GM21381 (cell line): ENCODE measurements around the gene PAQR5.
"Not testable (repeated sequence)": the region's sequence is repeated elsewhere in the genome, so short reads cannot be mapped to it uniquely, and the experiment has no call there.

ENCODE experiments used
- ATAC-seq: cut with Tn5 transposase; IDR thresholded peaks from one replicate; pipeline ENCODE4 v1.9.1; 2021; ENCODE audit warnings: mild to moderate bottlenecking, moderate library complexity; ENCODE audit not compliant: unreplicated experiment

PAQR5 gene

DNA sequence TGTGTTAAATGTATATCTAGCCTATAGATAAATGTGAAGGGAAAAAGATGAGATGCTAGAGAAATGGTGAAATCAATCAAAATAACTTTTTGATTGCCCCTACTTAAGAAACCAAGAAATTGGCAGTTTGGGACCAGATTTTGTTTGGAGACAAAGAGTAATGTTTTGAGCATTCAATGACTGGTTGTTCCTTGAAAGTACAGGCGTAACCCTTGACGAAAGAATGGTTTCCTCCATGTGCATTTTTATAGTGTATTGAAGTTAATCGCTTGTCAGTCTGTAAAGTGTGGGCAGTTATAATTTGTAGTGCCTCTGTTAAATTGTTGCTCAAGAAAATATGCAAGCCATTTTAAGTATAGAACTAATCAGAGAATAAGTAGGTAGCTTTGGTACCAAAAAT, 116.7 kb downstream of the PAQR5 start:
- ATAC-seq = no peak

DNA sequence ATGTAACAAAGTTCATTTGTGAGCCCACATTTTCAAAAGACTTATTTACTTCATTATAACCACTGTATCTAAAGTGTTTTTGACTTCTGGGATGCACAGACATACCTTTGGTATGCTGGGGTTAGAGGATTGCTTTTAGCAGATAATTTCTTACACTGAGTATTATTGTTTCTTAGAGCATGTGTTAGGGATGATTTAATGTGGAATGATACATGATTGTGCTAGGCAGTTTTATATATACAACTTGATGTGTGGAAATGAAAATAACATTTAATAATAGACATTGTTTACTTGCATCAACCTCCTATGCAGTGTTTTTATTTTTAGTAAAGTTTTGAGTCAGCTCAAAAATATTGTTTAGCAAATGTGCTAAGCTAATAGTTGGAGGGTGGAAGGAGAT, 118.9 kb downstream of the PAQR5 start:
- no peak for ATAC-seq

DNA sequence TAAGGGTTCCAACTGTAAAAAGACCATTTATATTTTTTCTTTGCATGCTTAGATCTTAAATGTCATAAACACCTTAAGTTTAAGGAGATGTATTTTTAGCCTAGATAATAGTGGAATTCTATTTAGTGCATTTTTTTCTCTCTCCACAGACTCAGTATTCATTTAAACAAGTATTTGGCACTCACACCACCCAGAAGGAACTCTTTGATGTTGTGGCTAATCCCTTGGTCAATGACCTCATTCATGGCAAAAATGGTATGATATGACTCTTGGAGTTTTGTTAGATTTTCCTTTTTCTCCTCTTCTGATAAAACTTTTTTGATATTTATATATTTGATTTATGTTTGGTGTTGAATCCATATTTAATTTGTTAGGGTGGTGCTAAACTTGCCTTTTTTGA, 122.8 kb downstream of the PAQR5 start:
- ATAC-seq = no peak

- ATAC-seq = no peak
Measured at GRCh38 chr15:69422336-69422895, 123.7 kb downstream of the PAQR5 start.

DNA sequence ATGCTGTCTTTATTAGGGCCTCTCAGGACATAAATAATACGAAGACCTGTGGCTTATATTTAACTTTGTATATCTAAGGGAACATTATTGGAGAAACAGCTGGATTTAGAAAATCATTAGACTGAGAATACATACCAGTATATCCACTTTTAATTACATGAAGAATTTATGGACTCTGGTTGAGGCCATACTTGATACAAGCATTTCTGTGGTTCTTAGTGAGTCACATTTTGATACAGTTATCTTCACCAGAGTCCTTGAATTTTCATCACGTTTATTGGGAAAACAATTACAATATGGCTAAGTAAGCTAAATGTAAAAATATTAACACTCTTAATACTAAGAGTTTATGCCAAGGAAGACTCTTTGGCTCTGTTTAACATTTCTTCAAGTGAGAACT, 125.3 kb downstream of the PAQR5 start:
- ATAC-seq = no peak

DNA sequence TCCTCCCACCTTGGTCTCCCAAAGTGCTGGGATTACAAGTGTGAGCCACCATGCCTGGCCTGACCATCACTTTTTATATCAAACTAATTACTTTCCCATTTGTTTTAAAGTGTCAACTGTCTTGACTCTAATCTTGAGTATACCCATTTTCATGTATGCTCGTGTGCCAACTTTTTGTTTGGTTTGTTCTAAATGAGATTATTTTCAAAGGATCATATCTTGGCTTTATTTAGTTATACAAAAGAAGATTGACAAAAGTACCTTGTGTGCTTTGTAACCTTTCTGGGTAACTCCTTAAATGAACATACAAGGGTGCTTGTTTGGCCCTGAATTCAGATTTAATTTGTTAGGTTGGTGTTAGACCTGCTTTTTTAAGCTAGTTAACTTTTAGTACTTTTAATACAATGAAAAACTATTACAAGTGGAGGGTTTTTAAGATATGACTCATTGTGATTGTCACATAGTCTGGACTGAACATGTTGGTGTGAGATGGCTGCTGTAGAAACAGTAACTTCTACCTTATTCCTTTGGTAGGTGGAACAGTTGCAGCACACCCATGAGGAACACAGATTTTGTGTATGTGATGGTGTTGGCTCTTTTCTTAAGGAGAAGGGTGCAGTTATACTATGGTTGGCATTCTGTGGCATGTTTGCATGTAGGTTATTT, 126.2 kb downstream of the PAQR5 start:
- no peak for ATAC-seq

DNA sequence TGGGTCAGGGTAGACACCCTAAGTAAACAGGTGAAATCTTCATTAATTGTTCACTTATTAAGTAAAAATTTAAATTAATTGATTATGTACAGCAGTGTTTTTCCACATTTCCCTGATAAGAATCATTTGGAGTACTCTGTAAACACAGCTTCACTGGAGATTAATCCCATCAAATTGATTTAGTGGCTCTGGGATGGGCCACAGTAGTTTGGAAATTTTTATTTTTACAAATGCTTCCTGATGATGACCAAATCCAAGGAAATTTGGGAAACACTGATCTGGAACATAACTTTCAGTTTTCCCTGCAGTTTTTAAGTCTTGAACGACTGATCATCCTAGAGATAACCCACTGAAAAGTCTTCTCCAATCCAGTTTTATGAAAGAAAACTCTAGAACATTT, 135.1 kb downstream of the PAQR5 start:
- ATAC-seq = no peak

- ATAC-seq = no peak
Measured at GRCh38 chr15:69434238-69434637, 135.5 kb downstream of the PAQR5 start.

DNA sequence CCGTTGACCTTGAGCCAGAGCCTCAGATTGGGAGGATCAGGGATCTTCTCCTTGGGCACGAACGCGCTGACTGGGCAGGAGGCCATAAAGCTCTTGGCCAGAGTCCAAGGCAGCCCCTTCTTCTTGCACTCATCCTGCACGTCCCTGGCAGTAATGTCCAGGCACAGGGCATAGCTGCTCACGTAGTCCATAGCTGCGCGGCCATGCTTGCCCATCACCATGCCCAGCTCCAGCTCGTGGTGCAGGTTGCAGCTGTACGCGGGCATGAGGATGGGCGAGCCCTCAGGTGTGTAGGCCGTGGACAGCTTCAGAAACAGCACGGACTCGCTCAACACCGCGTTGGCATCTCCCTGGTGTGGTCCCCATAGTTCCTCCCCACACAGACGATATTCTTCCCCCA, 136.0 kb downstream of the PAQR5 start:
- no peak for ATAC-seq

DNA sequence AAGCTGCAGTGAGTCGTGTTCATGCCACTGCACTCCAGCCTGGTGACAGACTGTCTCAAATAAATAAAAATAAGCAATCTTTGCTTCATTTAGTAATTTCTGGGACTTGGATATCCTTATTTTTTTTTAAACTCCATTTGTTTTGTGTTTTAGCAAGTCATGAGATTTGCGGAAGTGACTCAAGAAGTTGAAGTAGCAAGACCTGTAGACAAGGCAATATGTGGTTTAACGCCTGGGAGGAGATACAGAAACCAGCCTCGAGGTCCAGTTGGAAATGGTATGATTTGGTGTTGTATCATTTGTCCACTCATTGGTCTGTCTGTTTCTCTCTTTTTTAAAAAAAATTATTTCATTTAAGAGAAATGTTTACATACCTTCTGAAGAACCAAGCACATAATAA, 137.3 kb downstream of the PAQR5 start:
- no peak for ATAC-seq

DNA sequence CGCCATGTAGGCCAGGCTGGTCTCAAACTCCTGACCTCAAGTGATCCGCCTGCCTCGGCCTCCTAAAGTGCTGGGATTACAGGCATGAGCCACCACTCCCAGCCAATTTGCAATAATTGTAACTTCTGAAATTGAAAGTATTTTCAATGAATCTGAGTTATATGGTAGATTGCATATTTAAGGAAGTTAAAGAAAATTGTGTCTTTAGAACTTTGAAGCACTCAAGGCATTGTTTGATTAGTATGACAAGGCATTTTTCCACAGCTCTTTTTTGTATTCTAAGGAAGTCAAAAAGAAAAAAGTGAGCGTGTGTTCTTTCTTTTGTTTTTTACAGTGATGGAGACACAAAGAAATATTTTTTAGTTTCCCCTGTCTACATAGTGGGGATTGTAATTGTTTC, 138.2 kb downstream of the PAQR5 start:
- ATAC-seq = no peak

DNA sequence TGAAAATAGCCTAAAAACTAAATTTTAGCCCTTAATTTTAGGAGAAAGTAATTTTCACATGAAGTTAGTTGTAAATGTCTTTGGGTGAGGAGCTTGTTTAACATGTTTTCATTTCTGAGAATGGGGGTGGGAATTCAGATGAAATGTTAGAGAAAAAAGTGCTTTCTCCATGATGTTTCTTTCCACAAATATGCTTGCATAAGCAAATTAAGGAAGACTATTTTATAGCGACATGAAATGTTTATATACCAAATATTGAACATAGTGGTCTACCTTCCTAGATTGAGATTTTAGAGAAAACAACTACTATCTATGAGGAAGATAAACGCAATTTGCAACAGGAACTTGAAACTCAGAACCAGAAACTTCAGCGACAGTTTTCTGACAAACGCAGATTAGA, 140.9 kb downstream of the PAQR5 start:
- ATAC-seq = no peak

- ATAC-seq = no peak
Measured at GRCh38 chr15:69443032-69443611, 144.4 kb downstream of the PAQR5 start.

DNA sequence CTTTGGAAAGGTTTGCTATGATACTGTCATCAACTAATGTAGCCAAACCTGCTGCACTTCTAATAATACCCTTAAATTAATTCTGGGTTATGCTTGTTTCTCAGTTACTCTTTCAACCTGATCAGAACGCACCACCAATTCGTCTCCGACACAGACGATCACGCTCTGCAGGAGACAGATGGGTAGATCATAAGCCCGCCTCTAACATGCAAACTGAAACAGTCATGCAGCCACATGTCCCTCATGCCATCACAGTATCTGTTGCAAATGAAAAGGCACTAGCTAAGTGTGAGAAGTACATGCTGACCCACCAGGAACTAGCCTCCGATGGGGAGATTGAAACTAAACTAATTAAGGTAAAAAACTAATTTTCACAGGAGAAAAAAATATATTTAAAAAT, 146.0 kb downstream of the PAQR5 start:
- no peak for ATAC-seq

DNA sequence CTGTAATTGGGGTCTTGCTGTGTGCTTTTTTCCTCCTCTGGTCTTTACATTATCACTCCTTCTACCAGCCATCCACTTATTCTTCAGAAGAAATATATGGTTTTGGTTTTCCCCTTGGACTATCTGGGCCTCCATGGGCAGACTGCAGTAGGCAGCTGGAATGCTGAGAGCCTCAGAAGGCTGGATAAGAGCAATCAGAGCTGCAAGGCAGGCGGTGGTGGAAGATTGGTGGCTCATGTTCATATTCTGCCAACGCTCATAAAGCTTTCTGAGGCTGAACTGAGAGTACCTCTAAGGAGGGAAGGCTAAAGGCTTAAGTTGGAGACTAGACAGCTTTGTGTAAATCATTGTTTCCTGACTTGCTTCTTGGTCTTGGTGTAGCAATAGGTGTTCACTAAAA, 148.2 kb downstream of the PAQR5 start:
- no peak for ATAC-seq

DNA sequence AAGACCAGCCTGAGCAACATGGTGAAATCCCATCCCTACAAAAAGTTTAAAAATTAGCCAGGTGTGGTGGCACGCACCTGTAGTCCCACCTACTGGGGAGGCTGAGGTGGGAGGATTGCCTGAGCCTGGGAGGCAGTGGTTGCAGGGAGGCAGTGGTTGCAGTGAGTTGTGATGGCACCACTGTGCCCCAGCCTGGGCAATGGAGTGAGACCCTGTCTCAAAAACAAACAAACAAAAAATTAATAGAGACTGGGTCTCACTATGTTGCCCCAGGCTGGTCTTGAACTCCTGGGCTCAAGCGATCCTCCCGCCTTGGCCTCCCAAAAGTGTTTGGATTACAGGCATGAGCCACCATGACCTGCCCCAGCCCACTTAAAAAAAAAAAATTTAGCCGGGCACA, 151.5 kb downstream of the PAQR5 start:
- ATAC-seq = not testable (repeated sequence)

- no peak for ATAC-seq
Measured at GRCh38 chr15:69450968-69451695, 152.4 kb downstream of the PAQR5 start.

GRCh38 chr15:69451951-69452691, 153.4 kb downstream of the PAQR5 start:
- ATAC-seq = peak; percentile 30

DNA sequence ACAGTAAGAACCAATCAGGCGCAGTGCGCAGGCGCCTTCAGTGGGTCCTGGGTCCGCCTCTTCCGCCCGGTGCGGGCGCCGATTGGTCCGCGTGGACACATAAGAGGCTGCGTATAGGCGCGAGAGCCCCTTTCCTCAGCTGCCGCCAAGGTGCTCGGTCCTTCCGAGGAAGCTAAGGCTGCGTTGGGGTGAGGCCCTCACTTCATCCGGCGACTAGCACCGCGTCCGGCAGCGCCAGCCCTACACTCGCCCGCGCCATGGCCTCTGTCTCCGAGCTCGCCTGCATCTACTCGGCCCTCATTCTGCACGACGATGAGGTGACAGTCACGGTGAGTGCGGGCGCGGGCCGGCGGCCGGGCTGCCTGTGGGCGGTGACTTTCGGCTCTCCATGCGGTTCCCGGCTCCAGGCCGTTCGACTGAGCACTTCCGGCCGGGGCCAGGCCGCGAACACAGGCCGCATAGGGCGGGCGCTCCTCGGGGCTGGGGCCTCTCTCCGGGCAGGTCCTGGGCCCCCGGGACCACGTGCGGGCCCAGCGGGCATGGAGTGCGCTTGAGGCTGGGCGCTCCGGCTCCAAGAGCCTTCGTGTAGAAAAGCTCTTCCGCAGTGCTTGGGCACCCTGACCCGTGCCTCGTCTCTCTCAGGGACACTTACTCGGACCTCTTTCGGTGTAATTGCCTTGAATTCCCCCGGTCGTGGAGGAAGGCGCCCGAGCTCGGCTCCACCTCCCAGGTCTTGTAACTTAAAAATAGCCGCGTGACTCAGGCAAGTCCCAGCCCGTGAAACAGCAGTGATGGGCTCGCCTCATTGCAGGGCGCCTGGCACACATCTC, 154.2 kb downstream of the PAQR5 start, which contains the start of gene RPLP1:
Gene RPLP1 (plus strand): TSS at position 127 of the 830 bp plus-strand sequence. CDS start 131 bp downstream, at position 258.
- peak; percentile 79 for ATAC-seq

DNA sequence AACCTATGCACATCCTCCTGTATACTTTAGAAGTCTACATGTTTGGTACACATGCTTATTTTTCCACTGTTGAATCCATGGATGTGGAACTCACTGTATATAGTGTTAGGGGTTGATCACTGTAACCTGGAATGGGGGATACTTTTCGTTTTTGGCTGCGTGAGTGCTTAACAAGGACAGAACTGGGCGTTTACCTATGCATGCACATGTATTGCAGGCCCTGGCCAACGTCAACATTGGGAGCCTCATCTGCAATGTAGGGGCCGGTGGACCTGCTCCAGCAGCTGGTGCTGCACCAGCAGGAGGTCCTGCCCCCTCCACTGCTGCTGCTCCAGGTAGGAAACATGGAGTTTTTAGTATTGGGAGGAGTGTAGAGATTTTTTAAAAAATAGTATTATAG, 156.2 kb downstream of the PAQR5 start:
- ATAC-seq = no peak
